HL-60/S4 treated with retinoic acid at 250 ng/mL for 4 days and 3 days (cell line): ENCODE measurements around the gene KPNA4.
"Not testable (repeated sequence)": the region's sequence is repeated elsewhere in the genome, so short reads cannot be mapped to it uniquely, and the experiment has no call there.

Source experiments
- in situ Hi-C: fragments of 300-500 bp; cut with MboI; formaldehyde crosslinking; loops from 2 replicates; pipeline ENCODE4 v1.7.0; 2022; ENCODE audit warnings: low sequenced_read_pairs

KPNA4 gene

GRCh38 chr3:160452251-160452650, 113.1 kb downstream of the KPNA4 start:
- in situ Hi-C loops: not testable (repeated sequence)

- in situ Hi-C loops: no loop called here
These were observed 113.8 kb downstream of the KPNA4 start for GRCh38 chr3:160451602-160452001.

- in situ Hi-C loops: no loop called here
These were observed 114.5 kb downstream of the KPNA4 start for GRCh38 chr3:160450846-160451245.

- in situ Hi-C loops: no loop called here
These were observed 115.5 kb downstream of the KPNA4 start, which contains the start of gene TRIM59 for GRCh38 chr3:160449636-160450598. Gene TRIM59, minus strand, starts transcription at chr3:160449786. Its CDS starts 10,603 bp downstream, at chr3:160439183.

- in situ Hi-C loops: no loop called here
These were observed 116.3 kb downstream of the KPNA4 start for GRCh38 chr3:160448845-160449635.

GRCh38 chr3:160447544-160447943, 117.8 kb downstream of the KPNA4 start:
- in situ Hi-C loops: no loop called here

GRCh38 chr3:160446522-160447056, 118.8 kb downstream of the KPNA4 start:
- in situ Hi-C loops: no loop called here

- in situ Hi-C loops: no loop called here
These were observed 119.5 kb downstream of the KPNA4 start for GRCh38 chr3:160445854-160446253.
